Measurements from ENCODE around the gene DIS3L2.

The DIS3L2 gene

GRCh38 chr2:231934441-231935206 lies 26.9 kb upstream of the DIS3L2 start:
- no peaks in the 10 kb centered on the region for H3K9me3 ChIP-seq (ENCODE audit: control insufficient read depth, low read length)
- H3K4me2 ChIP-seq (ENCODE audit: low read length): no peak overlapping the region
- no peak overlapping the region for H2AFZ ChIP-seq

GRCh38 chr2:231935207-231935524 lies 26.3 kb upstream of the DIS3L2 start:
- no peak overlapping the region for H3K9ac ChIP-seq
- no peak overlapping the region for H2AFZ ChIP-seq
- no peak overlapping the region for H3K4me3 ChIP-seq (ENCODE audit: low read depth, low read length)
- TF ChIP-seq CTCF (IDR thresholded peaks at IDR 0.05): no peak
- H3K4me1 ChIP-seq: no peaks in the 10 kb centered on the region
- no peak overlapping the region for H3K27ac ChIP-seq
- H3K79me2 ChIP-seq: no peaks in the 10 kb centered on the region
- no peaks in the 10 kb centered on the region for H3K36me3 ChIP-seq (ENCODE audit: control insufficient read depth, insufficient read depth, low read length)
- no peak overlapping the region for H3K4me2 ChIP-seq (ENCODE audit: low read length)
- H3K27me3 ChIP-seq (ENCODE audit: control insufficient read depth, insufficient read depth, low read length): no peaks in the 10 kb centered on the region
- H3K9me3 ChIP-seq (ENCODE audit: control insufficient read depth, low read length): no peaks in the 10 kb centered on the region

More at GRCh38 chr2:231934441-231935206, 26.9 kb upstream of the DIS3L2 start:
- no peak for TF ChIP-seq CTCF (IDR thresholded peaks at IDR 0.05)
- Histone ChIP-seq H3K4me1 (no peaks in the 10 kb centered on the region), H3K9ac (no peak overlapping the region), H3K79me2 (no peaks in the 10 kb centered on the region), H3K27ac (no peak overlapping the region), H3K27me3 (ENCODE audit: control insufficient read depth, insufficient read depth, low read length) (no peaks in the 10 kb centered on the region), H3K4me3 (ENCODE audit: low read depth, low read length) (no peak overlapping the region), H3K36me3 (ENCODE audit: control insufficient read depth, insufficient read depth, low read length) (no peaks in the 10 kb centered on the region)

- Histone ChIP-seq H3K36me3 (ENCODE audit: control insufficient read depth, insufficient read depth, low read length) (no peaks in the 10 kb centered on the region), H3K9me3 (ENCODE audit: control insufficient read depth, low read length) (no peaks in the 10 kb centered on the region), H3K79me2 (no peaks in the 10 kb centered on the region), H3K27me3 (ENCODE audit: control insufficient read depth, insufficient read depth, low read length) (no peaks in the 10 kb centered on the region), H3K9ac (no peak overlapping the region), H2AFZ (no peak overlapping the region), H3K27ac (no peak overlapping the region), H3K4me1 (no peaks in the 10 kb centered on the region), H3K4me2 (ENCODE audit: low read length) (no peak overlapping the region), H3K4me3 (ENCODE audit: low read depth, low read length) (no peak overlapping the region)
- TF ChIP-seq CTCF (IDR thresholded peaks at IDR 0.05): no peak
Measured at GRCh38 chr2:231935815-231936214, 25.7 kb upstream of the DIS3L2 start.

GRCh38 chr2:231936491-231936890 lies 25.0 kb upstream of the DIS3L2 start:
- no peaks in the 10 kb centered on the region for H3K9me3 ChIP-seq (ENCODE audit: control insufficient read depth, low read length)
- H2AFZ ChIP-seq: no peak overlapping the region
- H3K4me3 ChIP-seq (ENCODE audit: low read depth, low read length): no peak overlapping the region
- H3K79me2 ChIP-seq: no peaks in the 10 kb centered on the region
- no peaks in the 10 kb centered on the region for H3K36me3 ChIP-seq (ENCODE audit: control insufficient read depth, insufficient read depth, low read length)
- no peaks in the 10 kb centered on the region for H3K4me1 ChIP-seq
- H3K4me2 ChIP-seq (ENCODE audit: low read length): no peak overlapping the region
- H3K27me3 ChIP-seq (ENCODE audit: control insufficient read depth, insufficient read depth, low read length): no peaks in the 10 kb centered on the region
- no peak for TF ChIP-seq CTCF (IDR thresholded peaks at IDR 0.05)
- H3K9ac ChIP-seq: no peak overlapping the region
- H3K27ac ChIP-seq: no peak overlapping the region

- Histone ChIP-seq H3K9ac (no peak overlapping the region), H3K9me3 (ENCODE audit: control insufficient read depth, low read length) (no peaks in the 10 kb centered on the region), H3K4me3 (ENCODE audit: low read depth, low read length) (no peak overlapping the region), H3K4me1 (no peaks in the 10 kb centered on the region), H3K36me3 (ENCODE audit: control insufficient read depth, insufficient read depth, low read length) (no peaks in the 10 kb centered on the region), H3K4me2 (ENCODE audit: low read length) (no peak overlapping the region), H2AFZ (no peak overlapping the region), H3K79me2 (no peaks in the 10 kb centered on the region), H3K27ac (no peak overlapping the region), H3K27me3 (ENCODE audit: control insufficient read depth, insufficient read depth, low read length) (no peaks in the 10 kb centered on the region)
- TF ChIP-seq CTCF (IDR thresholded peaks at IDR 0.05): no peak
Measured at GRCh38 chr2:231937057-231937456, 24.5 kb upstream of the DIS3L2 start.

Measured in parathyroid adenoma (tissue), 2 donors.